Measurements from ENCODE around the gene RNF144B. TPM values are rescaled to one million over a fixed set of nuclear protein-coding genes. Genes with fewer than 3 reads are reported as not detected.

RNF144B gene
- total and polyA plus RNA-seq, 2 donors (not counting 1 experiment from before 2014, with no cell fraction given), result 3.0 to 17.0 TPM

- Mint-ChIP-seq H3K4me1 (peaks cover 12% of the 10 kb centered on the region), H3K4me3 (no peak overlapping the region), H3K27ac (no peak overlapping the region), H3K9me3 (ENCODE audit: insufficient read depth) (no peaks in the 10 kb centered on the region), H3K27me3 (no peaks in the 10 kb centered on the region)
- ChIA-PET CTCF (no interaction called here), POLR2A (no interaction called here)
- TF ChIP-seq CTCF (IDR thresholded peaks at IDR 0.05) (no peak), EZH2 (IDR thresholded peaks at IDR 0.05; ENCODE audit: borderline replicate concordance, insufficient read depth, low read depth, low read length, poor library complexity, severe bottlenecking) (no peak)
- Histone ChIP-seq H2AFZ (ENCODE audit: insufficient read depth, low read depth, low read length, poor library complexity, severe bottlenecking) (no peak overlapping the region), H4K20me1 (ENCODE audit: control insufficient read depth, insufficient read depth, low read length, poor library complexity, severe bottlenecking) (no peaks in the 10 kb centered on the region), H3K4me2 (replicated peaks; ENCODE audit: low read depth, low read length, poor library complexity, severe bottlenecking) (no peak overlapping the region), H3K4me1 (ENCODE audit: control insufficient read depth in 2 of 2, insufficient read depth in 2 of 2, low read length in 2 of 2) (no peaks in the 10 kb centered on the region), H3K36me3 (replicated peaks in 1 of 2; ENCODE audit: control extremely low read depth in 1 of 2, control insufficient read depth in 1 of 2, extremely low read depth in 1 of 2, insufficient read depth in 2 of 2, low read length in 1 of 2) (peaks cover 7 to 10% of the 10 kb centered on the region in 2 experiments), H3K4me3 (ENCODE audit: control extremely low read depth in 1 of 5, extremely low read depth in 1 of 5, insufficient read depth in 1 of 5, low read depth in 2 of 5, low read length in 4 of 5) (no peak overlapping the region), H3K9me3 (ENCODE audit: control extremely low read depth in 1 of 3, control insufficient read depth in 2 of 3, insufficient read depth in 1 of 3, low read length in 2 of 3) (no peaks in the 10 kb centered on the region), H3K79me2 (ENCODE audit: control insufficient read depth, insufficient read depth, low read length) (peaks cover 62% of the 10 kb centered on the region), H3K9ac (ENCODE audit: low read length) (no peak overlapping the region), H3K27me3 (replicated peaks in 1 of 4; ENCODE audit: control extremely low read depth in 1 of 4, control insufficient read depth in 3 of 4, insufficient read depth in 4 of 4, low read length in 3 of 4) (no peaks in the 10 kb centered on the region), H3K27ac (ENCODE audit: low read length in 2 of 2) (no peak overlapping the region)
- WGBS (ENCODE audit: insufficient coverage), result no CpG with 5 or more reads among the region's 4 CpGs
- no peak for ATAC-seq (ENCODE audit: low read depth)
- intact Hi-C loops (cut with micrococcal nuclease), result no loop called here
- no peak for DNase-seq
Measured at GRCh38 chr6:18429655-18430297, 42.6 kb downstream of the RNF144B start.

GRCh38 chr6:18431581-18431980 lies 44.4 kb downstream of the RNF144B start:
- Mint-ChIP-seq H3K4me1 (peaks cover 11% of the 10 kb centered on the region), H3K27ac (no peak overlapping the region), H3K27me3 (no peaks in the 10 kb centered on the region), H3K4me3 (no peak overlapping the region), H3K9me3 (ENCODE audit: insufficient read depth) (no peaks in the 10 kb centered on the region)
- no peak for TF ChIP-seq CTCF (IDR thresholded peaks at IDR 0.05)
- no peak for TF ChIP-seq EZH2 (IDR thresholded peaks at IDR 0.05; ENCODE audit: borderline replicate concordance, insufficient read depth, low read depth, low read length, poor library complexity, severe bottlenecking)
- Histone ChIP-seq H2AFZ (ENCODE audit: insufficient read depth, low read depth, low read length, poor library complexity, severe bottlenecking) (no peak overlapping the region), H3K9me3 (ENCODE audit: control extremely low read depth in 1 of 3, control insufficient read depth in 2 of 3, insufficient read depth in 1 of 3, low read length in 2 of 3) (no peaks in the 10 kb centered on the region), H4K20me1 (ENCODE audit: control insufficient read depth, insufficient read depth, low read length, poor library complexity, severe bottlenecking) (no peaks in the 10 kb centered on the region), H3K79me2 (ENCODE audit: control insufficient read depth, insufficient read depth, low read length) (peaks cover 50% of the 10 kb centered on the region), H3K36me3 (replicated peaks in 1 of 2; ENCODE audit: control extremely low read depth in 1 of 2, control insufficient read depth in 1 of 2, extremely low read depth in 1 of 2, insufficient read depth in 2 of 2, low read length in 1 of 2) (peaks cover 7 to 10% of the 10 kb centered on the region in 2 experiments), H3K4me2 (replicated peaks; ENCODE audit: low read depth, low read length, poor library complexity, severe bottlenecking) (no peak overlapping the region), H3K27ac (ENCODE audit: low read length in 2 of 2) (no peak overlapping the region), H3K27me3 (replicated peaks in 1 of 4; ENCODE audit: control extremely low read depth in 1 of 4, control insufficient read depth in 3 of 4, insufficient read depth in 4 of 4, low read length in 3 of 4) (no peaks in the 10 kb centered on the region), H3K4me1 (ENCODE audit: control insufficient read depth in 2 of 2, insufficient read depth in 2 of 2, low read length in 2 of 2) (no peaks in the 10 kb centered on the region), H3K9ac (ENCODE audit: low read length) (no peak overlapping the region), H3K4me3 (ENCODE audit: control extremely low read depth in 1 of 5, extremely low read depth in 1 of 5, insufficient read depth in 1 of 5, low read depth in 2 of 5, low read length in 4 of 5) (no peak overlapping the region)
- intact Hi-C loops (cut with micrococcal nuclease), result no loop called here
- 81% methylated on average over 2 of the region's 2 CpGs for WGBS (ENCODE audit: insufficient coverage)
- ATAC-seq (ENCODE audit: low read depth) (no peak), DNase-seq (no peak)
- POLR2A ChIA-PET, result no interaction called here
- CTCF ChIA-PET, result no interaction called here
